Hepatocyte (in vitro differentiated cells): ENCODE measurements around the gene NHSL2.

Source experiments
- CTCF ChIP-seq: fragments of 200-600 bp; sonication (generic); IDR thresholded peaks from 2 replicates; pipeline ENCODE4 v1.5.1; 2016; ENCODE audit warnings: antibody characterized with exemption, mild to moderate bottlenecking; ENCODE audit not compliant: poor library complexity
- EZH2 ChIP-seq: fragments of 200-600 bp; sonication (generic); IDR thresholded peaks from 2 replicates; pipeline ENCODE4 v1.6.1; 2016; ENCODE audit warnings: antibody characterized with exemption, mild to moderate bottlenecking, borderline replicate concordance
- EZH2phosphoT487 ChIP-seq: fragments of 200-600 bp; sonication (generic); IDR thresholded peaks from one replicate; pipeline ENCODE4 v1.6.1; 2018; ENCODE audit warnings: antibody characterized with exemption, mild to moderate bottlenecking, low read depth, moderate library complexity; ENCODE audit not compliant: unreplicated experiment, severe bottlenecking

- TF ChIP-seq CTCF (no peak), EZH2 (no peak), EZH2phosphoT487 (no peak)
These were observed 91.3 kb downstream of the NHSL2 start for GRCh38 chrX:72001906-72002305.
